ENCODE measurements around the gene GZF1.

Gene GZF1

DNA sequence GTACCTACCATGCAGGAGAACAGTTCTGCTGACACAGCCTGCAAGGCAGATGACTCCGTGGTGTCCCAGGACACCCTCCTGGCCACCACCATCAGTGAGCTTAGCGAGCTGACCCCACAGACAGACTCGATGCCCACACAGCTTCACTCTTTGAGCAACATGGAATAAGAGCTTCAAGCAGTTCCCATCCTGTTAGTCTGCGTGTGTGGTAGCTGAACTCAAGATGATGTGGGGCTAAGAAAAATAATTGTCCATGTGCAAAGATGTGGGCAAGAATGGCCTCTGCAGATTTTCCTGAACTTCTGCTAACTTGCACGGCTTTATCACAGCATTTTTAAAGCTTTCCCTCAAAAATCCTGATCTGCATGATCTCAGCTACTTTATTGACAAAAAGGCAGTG, 8.3 kb downstream of the GZF1 start:
- no peak for DNase-seq

DNA sequence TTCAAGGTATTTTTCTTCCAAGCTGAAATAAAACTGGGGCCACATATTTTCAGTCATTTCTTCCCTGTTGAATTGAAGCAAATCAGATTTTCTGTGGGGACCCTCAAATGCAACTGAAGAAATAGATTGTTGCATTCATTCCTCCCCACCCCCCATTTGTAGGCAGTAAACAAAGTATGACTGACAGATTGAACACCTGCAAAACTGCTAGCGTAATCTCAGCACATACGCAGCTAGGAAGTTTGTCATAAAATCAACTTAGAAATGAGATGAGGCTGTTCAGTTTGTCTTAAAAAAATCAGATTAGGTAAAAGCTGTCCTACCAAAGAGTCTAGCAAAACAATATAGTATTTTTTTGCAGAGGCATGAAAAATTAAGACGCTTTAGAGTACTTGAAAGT, 8.9 kb downstream of the GZF1 start:
- DNase-seq: no peak

DNA sequence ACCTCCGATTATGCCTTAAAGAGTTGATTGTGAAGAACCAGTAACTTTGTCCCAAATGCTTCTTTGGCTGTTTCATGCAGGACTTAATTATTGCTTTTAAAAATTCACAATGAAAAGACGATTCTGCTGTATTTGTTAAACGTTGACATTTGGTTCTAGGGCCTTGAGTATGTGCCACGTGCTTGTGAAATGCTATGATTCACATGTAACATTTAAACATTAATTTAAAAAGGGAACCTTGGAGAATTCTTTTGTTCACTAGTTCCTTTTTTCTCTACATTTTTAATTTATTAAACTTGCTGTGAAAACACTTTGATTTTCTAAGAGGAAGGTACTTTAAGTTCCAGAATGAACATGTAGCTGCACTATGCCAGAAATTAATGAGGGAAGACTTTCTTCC, 9.5 kb downstream of the GZF1 start:
- DNase-seq: no peak

DNA sequence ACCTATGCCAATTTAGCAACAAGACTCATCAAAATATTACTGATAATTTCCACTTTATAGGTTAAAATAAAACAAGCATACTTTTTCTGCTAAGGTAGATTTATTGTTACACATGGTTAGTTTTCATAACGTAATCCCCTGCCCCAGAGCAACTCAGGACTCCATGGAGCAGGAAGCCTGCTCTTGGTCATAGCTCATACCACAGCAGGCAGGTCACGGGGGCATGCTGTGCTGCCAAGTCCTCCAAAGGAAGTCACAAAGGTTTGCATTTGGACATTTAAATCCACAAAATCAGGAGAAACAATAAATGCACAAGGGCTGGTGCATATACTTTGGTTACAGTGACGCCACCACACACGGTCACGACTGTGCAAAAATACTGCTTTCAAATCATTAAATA, 12.5 kb downstream of the GZF1 start:
- DNase-seq: no peak

DNA sequence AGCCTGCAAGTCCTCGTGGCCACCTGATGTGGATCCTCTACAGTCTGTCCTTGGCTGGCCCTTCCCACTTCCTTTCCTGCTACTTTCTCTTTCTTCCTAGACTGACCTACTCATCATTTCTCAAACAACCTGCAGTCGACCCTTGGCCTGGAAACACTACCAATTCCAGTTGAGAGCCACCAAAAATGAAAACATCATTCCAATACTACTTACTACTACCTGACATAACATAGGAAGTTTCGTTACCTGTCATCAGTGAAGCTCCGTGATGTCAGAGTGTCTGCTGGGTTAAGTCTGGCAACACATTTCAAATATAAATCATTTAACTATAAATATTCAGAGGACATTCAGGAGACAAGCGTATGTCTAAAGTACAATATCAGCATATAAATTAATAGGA, 13.8 kb downstream of the GZF1 start:
- DNase-seq: no peak

DNA sequence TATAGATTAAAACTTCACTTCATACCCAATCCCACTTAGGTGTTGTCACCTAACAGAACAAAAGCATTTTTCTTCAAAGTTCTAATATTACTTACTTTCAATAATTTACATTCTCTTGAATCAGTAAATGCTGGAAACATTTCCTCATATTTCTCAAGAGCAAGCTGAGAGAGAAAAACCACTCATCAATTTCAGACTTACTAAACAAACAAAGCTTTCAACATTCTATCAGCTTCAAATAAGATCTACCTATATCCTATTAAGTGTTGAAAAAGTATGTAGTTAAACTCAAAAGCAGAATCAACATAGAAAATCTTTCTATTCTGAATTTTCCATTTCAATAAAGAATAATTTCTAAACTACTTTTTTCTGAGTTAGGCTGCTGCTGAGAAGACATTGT, 17.8 kb downstream of the GZF1 start:
- no peak for DNase-seq

DNA sequence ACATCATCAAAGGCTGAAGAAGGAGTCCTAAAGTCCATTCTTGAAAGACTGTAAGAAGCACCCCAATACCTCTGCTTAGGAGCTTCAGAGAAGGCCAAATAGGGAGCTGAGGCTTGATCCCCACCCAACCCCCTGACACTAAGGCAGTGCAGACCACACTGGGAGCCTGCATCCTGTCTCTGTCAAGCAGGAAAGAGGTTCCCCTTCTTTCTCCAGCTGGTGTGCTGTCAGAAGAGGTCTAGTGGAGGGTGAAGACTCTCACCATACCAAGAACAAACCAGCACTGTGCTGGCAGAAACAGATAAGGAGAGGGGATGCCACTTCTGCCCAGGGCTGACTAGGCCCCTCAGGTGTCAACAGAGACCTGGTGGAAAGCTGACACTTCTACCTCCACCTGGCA, 19.9 kb downstream of the GZF1 start:
- DNase-seq: no peak

DNA sequence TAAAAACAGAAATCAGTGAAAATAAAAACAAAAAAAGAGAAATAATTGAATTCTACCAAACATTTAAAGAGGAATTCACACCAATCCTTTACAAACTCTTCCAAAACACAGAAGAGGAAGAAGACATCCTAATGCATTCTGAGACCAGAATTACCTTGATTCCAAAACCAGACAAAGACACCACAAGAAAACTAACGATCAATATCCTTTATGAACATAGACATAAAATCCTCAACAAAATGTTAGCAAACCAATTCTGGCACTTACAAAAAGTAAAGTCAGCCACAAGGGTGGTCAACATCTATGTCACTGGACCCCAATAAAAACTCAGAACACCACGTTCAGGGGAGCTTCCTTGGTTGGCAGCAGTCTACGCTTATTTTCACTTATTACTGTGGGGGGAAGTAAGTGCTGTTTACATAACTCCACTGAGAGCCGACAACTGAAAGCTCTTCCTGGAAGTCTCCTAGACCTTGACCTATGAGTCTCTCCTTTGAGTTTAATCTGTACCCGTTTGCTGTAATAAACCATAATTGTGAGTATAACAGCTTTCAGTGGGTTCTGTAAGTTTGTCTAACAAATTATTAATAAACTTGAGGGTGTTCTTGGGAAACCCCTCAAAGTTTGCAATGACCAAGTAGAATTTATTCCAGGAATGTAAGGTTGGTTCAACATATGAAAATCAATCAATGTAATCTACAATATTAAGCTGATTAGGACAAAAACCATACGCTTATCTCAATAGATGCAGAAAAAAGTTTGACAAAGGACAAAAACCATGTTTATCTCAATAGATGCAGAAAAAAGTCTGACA, 24.5 kb downstream of the GZF1 start:
- no peak for DNase-seq

DNA sequence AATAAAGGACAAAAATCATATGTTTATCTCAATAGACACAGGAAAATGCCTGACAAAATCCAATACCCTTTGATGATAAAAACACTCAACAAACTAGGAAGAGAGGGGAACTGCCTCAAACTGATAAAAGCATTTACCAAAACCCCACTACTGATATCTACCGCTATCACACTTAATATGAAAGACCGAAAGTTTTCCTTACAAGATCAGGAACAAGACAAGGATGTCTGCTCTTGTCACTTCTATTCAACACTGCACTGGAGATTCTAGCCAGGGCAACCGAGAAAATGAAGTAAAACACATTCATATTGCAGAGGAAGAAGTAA, 25.1 kb downstream of the GZF1 start:
- no peak for DNase-seq

DNA sequence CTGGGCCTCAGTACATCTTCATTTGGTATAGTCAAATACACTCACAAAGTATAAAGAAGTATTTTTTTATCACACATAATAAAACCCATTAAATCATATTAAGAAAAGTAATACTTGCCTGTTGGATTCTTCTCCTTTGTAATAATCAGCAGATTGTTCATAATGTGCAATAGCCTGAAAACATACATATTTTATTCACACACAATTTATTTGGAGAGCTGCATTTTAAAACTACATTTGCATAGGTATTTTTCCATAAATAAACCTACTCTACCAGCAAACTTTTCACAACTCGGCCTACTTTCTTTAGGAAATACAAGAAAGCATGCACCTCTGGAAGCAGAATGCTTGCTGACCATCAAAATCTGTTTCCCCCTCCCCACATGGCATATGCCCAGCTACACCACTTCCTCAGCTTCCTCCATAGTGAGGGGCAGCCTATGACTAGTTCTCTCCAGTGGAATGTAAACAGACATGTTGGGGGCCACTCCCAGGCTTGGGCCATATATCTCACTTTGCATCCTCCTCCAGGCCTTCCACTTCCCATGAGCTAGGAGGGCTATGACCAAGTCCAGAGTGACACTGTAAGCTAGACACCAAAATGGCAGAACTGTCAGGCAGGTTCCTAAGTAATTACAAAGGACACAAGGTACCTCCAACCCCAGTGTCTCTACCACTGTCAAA, 28.3 kb downstream of the GZF1 start:
- no peak for DNase-seq

DNA sequence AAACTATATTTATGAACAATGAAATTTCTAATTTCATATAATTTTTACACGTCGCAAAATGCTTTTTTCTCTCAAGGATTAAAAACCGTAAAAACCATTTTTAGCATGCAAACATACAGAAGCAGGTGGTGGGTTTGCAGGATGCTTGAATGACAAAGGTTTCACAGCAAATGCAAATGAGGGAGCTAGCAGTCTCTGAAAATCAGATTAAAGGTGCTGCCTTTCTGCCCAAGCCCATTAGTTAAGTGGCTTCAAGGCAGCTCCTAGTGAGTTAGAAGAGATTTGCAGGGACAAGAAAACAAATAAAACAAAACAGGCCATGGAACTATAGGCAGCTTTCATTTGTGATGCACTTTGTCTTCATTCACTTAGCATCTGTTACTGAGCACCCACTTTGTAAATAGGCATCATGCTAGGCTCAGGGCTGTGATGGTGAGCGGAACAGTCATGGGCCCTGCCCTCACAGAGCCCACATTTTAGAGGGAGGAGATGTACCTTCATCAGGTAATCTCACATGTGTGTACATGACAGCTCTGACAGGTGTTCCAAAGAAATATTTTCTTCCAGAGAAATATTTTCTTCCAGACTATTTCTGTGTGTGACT, 29.8 kb downstream of the GZF1 start:
- no peak for DNase-seq

DNA sequence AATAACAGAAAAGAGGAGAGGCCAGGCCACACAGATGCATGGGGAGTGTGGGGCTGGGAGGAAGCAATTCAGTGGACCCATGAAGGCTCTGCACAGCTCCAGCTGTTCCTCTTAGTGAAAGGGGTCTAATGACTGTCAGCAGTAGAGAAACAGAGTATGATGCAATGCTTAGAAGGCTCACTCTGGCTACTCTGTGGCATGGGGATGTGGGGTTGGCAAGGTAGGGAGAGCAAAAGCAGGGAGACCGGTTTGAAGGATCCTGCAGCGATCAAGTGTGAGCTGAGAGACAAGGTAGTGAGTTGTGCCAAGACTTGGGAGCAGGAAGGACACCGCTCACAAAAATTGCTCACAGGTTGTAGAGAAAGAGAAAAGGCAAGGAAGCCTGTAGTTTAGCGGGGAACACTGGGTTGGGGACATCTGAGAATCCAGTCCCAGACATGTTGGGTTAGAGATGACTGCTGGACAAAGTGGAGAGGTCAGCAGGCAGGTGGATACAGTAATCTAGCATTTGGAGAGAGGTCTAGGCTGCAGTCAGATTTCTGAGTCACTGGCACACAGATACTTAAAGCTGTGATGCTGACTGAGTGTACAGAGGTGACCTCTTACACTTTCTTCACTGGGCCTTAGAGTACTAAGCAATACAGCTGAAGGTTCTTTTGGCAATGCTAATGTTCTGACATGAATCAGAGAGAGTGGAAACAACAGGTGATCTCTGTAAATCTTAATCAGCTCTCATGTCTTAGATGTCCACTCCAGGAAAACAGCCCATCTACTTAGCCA, 32.2 kb downstream of the GZF1 start:
- no peak for DNase-seq

DNA sequence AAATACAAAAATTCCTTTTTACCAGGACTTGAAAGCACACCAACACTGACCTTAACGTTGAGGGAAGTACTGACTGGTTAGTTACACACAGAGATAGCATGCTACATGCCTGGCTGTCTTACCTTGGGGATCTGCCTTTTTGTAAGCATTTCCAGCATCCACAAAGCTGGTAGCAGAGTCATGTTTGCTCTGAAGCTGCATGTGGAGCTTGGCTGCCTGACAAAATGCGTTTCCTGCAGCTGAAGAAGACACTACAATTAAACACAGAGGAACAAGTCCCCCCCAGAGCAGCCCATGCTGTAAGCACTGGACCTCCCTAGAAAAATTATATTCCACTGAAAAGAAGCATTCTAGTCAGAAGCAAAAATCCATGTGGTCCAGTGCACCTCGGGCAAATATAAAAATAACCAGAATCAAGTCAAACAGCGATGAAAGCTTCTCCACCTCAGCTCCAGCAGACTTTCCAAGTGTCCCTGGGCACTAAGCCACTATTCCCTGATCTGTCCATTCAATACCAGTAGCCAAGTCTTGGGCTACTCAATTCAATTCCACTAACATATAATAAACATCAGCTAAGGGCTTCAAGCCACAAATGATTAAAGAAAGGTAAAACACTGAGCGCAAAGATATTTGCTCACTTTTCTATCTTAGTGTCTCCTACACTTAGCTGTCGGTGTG, 35.1 kb downstream of the GZF1 start:
- no peak for DNase-seq

DNA sequence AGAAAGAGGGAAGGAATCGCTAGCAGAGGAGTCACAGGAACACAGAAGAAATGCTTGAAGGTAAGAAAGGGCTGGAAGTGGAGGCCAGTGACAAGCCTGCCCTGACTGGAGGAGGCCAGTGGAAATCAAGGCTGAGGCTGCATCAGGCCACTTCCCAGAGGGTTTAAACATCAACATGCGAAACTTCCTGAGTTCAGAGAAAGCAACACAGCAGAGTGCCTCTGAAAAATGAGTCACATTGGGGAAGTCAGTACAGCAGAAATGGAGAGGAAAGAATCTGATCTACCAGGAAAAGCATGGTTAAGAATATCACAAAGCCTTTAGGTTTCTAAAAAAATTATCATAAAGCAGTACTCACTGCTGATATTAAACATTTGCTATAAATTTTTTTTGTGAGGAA, 36.0 kb downstream of the GZF1 start:
- DNase-seq: no peak

DNA sequence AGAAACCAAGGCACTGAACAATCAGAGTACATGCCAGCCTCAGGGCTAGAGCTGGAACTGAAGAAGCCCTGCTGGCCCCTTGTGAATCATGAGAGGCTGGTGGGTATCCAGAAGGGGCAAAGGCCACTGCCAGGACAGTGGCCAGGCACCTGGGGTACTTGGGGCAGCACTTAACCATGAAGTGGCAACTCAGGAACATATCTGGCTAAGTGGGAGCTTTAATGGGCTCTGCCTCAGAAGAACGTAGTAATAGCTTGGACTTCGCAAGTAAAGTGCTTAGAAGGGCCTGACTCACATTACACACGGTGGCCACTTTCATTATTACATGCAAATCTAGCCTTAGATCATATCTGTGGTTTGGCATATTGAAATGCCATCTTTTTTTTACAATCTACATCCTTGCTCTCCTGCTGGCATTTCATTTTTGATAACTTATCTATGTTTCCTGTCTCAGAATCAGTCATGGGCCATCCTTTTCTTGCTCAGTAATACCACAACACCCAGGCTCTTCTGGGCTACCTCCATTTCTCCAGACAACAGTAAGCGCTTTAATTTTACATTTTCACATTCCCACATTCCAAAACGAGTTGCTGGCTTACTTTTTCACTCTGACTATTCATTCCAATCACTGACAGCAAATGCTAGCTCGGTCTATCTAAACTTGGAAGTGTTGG, 37.7 kb downstream of the GZF1 start:
- peak; percentile 29 for DNase-seq

DNA sequence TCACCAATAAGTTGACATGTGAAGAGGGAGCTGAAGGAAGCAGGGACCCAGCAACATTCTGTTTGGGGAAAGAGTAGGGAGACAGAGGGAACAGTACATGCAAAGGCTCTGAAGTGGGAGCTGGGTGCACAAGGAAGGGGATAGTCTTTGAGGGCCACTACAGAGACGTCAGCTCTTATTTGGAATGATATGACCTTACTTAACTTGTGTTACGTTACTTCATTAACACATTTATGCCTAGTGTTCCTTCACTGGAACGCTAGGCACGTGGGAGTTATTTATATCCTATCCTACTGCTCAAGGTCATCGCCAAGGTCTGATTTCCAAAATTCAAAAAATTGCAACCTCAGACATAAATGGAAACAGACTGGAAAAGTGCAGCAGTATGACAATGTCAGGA, 39.1 kb downstream of the GZF1 start:
- DNase-seq: no peak

DNA sequence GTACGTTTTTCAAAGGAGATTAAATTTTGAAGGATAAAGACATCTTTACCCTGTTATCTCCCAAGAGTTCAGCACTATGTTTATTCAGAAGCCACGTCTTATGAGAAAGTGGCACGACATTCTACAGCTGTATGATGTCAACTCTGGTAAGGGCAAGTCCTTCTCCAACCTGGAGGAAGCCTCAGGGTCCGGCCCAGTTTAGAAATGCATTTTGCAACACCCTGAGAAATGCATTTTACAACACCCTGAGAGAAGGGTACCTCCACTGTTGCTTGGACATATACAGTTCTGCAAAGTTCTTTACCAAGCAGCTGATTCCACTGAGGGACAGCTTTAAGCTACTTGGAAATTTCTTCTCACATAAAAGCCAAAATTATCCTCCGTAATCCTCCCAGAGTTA, 41.8 kb downstream of the GZF1 start:
- no peak for DNase-seq

DNA sequence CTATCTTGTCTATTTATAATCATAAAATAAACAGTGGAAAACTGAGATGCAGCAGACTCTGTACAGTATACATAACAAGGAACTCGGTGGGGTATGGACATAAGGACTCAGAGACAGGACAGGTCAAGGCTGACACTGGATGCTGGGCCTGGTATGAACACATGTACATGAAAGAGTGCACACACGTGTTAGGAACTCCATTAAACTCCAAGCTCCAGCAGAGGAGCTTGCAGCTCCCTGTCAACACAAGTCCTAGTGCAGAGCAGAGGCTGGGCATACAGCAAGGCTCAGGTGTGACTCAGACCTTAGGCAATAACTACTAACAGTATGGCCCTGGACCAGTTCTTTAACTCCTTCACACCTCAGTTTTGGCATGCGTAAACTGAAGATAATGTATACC, 42.2 kb downstream of the GZF1 start:
- no peak for DNase-seq

DNA sequence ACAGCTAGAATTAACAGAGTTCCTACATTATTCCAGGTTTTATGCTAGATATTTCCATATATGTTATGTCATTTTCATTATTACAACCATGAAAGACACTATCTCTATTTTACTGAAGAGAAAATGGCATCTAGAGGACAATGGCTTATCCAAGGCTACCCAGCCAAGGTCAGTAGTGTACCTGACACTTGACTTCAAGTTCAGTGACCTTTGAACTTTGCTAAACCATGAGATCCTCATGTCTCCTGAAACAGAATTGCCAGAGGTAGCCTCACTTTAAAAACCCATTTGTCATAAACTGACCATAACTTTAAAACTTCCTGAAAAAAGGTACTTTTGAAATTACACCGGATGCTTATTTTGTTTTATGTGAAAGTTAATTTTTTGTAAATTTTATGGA, 44.9 kb downstream of the GZF1 start:
- DNase-seq: no peak

DNA sequence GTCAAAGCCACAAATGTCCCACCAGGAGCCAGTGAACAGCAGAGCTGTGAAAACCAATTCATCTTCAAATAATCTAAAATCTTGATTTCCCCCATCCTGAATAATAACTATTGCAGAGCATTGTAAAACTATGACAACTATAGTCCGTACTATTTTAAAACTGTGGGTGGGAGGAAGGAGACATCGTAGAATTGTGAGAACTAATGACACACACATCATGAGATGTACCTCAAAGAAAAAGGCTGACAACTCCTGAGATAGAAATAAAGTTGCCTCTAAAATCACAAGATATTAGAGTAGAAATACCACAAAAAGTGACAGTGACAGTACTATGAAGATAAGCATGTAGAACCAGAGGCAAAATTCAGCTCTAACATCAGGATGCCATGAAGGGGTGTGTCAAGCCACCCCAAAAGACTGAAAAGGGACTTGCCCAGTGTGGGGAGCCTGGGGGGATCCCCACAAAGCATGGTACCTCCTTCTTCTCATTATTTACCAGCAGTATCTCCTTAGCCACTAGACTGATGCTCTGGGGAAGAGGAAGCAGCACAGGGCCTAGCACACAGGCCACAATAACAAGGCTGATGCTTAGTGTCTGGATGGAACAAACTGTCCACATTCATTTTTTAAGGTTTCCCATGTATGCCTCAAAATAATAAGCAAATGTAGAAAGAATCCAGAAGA, 45.9 kb downstream of the GZF1 start:
- DNase-seq: no peak

DNA sequence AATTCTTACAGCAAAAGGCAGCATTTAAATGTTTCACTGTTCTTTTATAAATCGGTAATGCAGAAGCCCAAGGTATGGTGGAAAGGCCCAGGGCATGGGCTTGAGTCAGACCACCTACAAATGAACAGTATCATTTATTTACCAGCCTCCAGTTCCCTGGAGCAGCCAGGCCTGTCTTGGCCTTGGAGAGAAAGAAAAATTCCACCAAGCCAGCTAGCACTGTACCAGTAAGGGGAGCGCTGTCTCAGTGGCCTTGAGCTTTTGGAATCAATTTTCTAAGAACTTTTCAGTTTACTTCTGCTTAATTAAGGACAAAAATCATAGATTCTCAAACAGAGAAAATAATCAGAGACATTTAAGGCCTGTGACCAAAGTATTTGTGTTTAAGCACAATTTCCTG, 47.0 kb downstream of the GZF1 start:
- no peak for DNase-seq

DNA sequence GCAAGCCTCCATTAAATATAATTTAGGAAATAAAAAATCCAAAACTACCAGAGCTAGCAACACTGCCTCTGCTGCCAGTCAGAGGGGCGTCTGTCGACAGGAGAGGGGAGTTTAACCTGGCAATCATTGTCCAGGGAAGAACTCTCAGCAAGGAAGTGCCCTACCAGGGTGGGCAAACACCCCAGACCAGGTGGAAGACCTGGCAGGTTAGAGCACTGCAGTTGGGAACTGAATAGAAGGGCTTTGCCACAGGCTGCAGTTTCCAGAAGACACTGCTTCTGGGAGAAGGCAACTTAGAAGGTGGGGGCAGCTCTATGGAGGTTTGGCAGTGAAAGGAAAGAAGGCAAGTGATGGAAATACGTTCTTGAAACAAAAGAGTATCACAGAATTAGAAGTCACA, 47.8 kb downstream of the GZF1 start:
- no peak for DNase-seq

Data from DMS79 (cell line).